ENCODE results near the gene BRAT1.

Gene BRAT1

GRCh38 chr7:2504128-2504888 is 51.0 kb downstream of the BRAT1 start:
- Histone ChIP-seq H3K27ac (ENCODE audit: low read depth, low read length) (no peak overlapping the region), H3K4me3 (ENCODE audit: low read length) (no peak overlapping the region), H3K9me2 (replicated peaks; ENCODE audit: control insufficient read depth, low read length) (no peaks in the 10 kb centered on the region), H3K36me3 (ENCODE audit: control insufficient read depth, low read length) (no peaks in the 10 kb centered on the region), H3F3A (ENCODE audit: control insufficient read depth, insufficient read depth) (peaks cover 7% of the 10 kb centered on the region), H3K27me3 (ENCODE audit: control insufficient read depth, low read length) (peaks cover 11% of the 10 kb centered on the region), H4K20me1 (ENCODE audit: control insufficient read depth, insufficient read depth, low read depth, low read length) (no peaks in the 10 kb centered on the region), H3K9me3 (ENCODE audit: control insufficient read depth, insufficient read depth, low read length) (no peaks in the 10 kb centered on the region), H3K4me2 (ENCODE audit: low read length) (no peak overlapping the region), H3K79me2 (ENCODE audit: control insufficient read depth, low read length) (no peaks in the 10 kb centered on the region), H3K4me1 (ENCODE audit: control insufficient read depth, low read length) (peaks cover 19% of the 10 kb centered on the region)
- TF ChIP-seq EZH2phosphoT487 (IDR thresholded peaks at IDR 0.05; ENCODE audit: borderline replicate concordance, low read length) (no peak), CTCF (IDR thresholded peaks at IDR 0.05; ENCODE audit: low read depth, low read length, poor library complexity, severe bottlenecking) (no peak)

- Histone ChIP-seq H3K36me3 (ENCODE audit: control insufficient read depth, low read length) (no peaks in the 10 kb centered on the region), H3K4me3 (ENCODE audit: low read length) (no peak overlapping the region), H3F3A (ENCODE audit: control insufficient read depth, insufficient read depth) (no peaks in the 10 kb centered on the region), H3K9me2 (replicated peaks; ENCODE audit: control insufficient read depth, low read length) (no peaks in the 10 kb centered on the region), H4K20me1 (ENCODE audit: control insufficient read depth, insufficient read depth, low read depth, low read length) (no peaks in the 10 kb centered on the region), H3K27me3 (ENCODE audit: control insufficient read depth, low read length) (peaks cover 21% of the 10 kb centered on the region), H3K27ac (ENCODE audit: low read depth, low read length) (no peak overlapping the region), H3K4me1 (ENCODE audit: control insufficient read depth, low read length) (peaks cover 9% of the 10 kb centered on the region), H3K4me2 (ENCODE audit: low read length) (no peak overlapping the region), H3K9me3 (ENCODE audit: control insufficient read depth, insufficient read depth, low read length) (no peaks in the 10 kb centered on the region), H3K79me2 (ENCODE audit: control insufficient read depth, low read length) (no peaks in the 10 kb centered on the region)
- no peak for TF ChIP-seq EZH2phosphoT487 (IDR thresholded peaks at IDR 0.05; ENCODE audit: borderline replicate concordance, low read length)
- TF ChIP-seq CTCF (IDR thresholded peaks at IDR 0.05; ENCODE audit: low read depth, low read length, poor library complexity, severe bottlenecking): no peak
Measured at GRCh38 chr7:2503056-2503941, 52.0 kb downstream of the BRAT1 start.

GRCh38 chr7:2502647-2502966 is 52.7 kb downstream of the BRAT1 start:
- H3K79me2 ChIP-seq (ENCODE audit: control insufficient read depth, low read length): no peaks in the 10 kb centered on the region
- H4K20me1 ChIP-seq (ENCODE audit: control insufficient read depth, insufficient read depth, low read depth, low read length): no peaks in the 10 kb centered on the region
- H3K9me2 ChIP-seq (replicated peaks; ENCODE audit: control insufficient read depth, low read length): no peaks in the 10 kb centered on the region
- H3K27me3 ChIP-seq (ENCODE audit: control insufficient read depth, low read length): peaks cover 21% of the 10 kb centered on the region
- H3K4me3 ChIP-seq (ENCODE audit: low read length): no peak overlapping the region
- H3K36me3 ChIP-seq (ENCODE audit: control insufficient read depth, low read length): no peaks in the 10 kb centered on the region
- no peaks in the 10 kb centered on the region for H3F3A ChIP-seq (ENCODE audit: control insufficient read depth, insufficient read depth)
- TF ChIP-seq EZH2phosphoT487 (IDR thresholded peaks at IDR 0.05; ENCODE audit: borderline replicate concordance, low read length) (no peak), CTCF (IDR thresholded peaks at IDR 0.05; ENCODE audit: low read depth, low read length, poor library complexity, severe bottlenecking) (no peak)
- H3K4me1 ChIP-seq (ENCODE audit: control insufficient read depth, low read length): peaks cover 2% of the 10 kb centered on the region
- H3K4me2 ChIP-seq (ENCODE audit: low read length): no peak overlapping the region
- no peaks in the 10 kb centered on the region for H3K9me3 ChIP-seq (ENCODE audit: control insufficient read depth, insufficient read depth, low read length)
- no peak overlapping the region for H3K27ac ChIP-seq (ENCODE audit: low read depth, low read length)

All from DOHH2 (cell line).